Measurements from ENCODE around the gene ANKRD50. TPM values are rescaled to one million over a fixed set of nuclear protein-coding genes. Genes with fewer than 3 reads are reported as not detected.
A peak's percentile ranks its signal among the peaks of the same experiment; 100 is the strongest.

Gene ANKRD50
- total RNA-seq, 1 donor from 2014 or later: 7.5 TPM

- no peak overlapping the region for H3K4me3 ChIP-seq (ENCODE audit: low read depth, low read length)
- no peak for DNase-seq (ENCODE audit: low read depth)
- TF ChIP-seq CTCF (conservative IDR thresholded peaks at IDR 0.05; ENCODE audit: low read depth, low read length): no peak
These were observed 80.1 kb downstream of the ANKRD50 start for GRCh38 chr4:124632439-124632838.

DNA sequence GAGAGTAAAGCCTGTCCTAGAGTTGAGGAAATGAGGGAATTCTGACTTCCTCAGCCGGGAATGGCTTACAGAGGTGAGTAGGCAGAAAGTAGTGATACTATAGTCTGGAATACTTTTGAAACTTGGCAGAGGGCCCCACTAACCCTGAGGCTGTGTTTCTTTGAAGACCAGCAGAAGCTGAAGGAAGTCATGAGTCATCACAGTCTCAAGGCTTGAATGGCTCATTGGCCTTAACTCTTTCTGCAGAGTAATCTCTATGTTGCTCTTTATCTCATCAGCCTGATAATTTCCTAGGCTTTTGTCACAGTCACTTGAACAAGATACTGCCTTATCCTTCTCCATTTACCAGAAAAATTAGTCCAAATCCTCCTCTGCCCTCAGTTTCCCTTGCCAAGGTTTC, 80.8 kb downstream of the ANKRD50 start:
- TF ChIP-seq CTCF (conservative IDR thresholded peaks at IDR 0.05; ENCODE audit: low read depth, low read length): no peak
- no peak overlapping the region for H3K4me3 ChIP-seq (ENCODE audit: low read depth, low read length)
- peak; percentile 93 for DNase-seq (ENCODE audit: low read depth)

DNA sequence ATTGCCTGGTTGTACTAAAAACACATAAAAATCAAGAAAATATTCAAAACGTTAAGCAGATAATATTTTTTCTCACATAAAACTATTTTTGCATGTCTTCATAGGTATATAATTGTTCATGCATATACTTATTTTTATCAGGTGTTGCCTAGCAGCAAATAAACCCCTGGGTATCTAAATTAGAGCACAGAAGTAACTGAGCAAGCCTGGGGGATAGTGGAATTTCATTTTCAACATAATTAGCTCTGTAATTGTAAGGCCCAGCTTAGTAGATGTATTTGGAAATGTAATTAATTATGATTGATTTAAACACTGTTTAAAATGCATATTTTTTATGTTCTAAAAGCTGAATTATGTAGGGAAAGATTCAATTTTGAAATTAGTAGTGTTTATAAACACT, 82.9 kb downstream of the ANKRD50 start:
- TF ChIP-seq CTCF (conservative IDR thresholded peaks at IDR 0.05; ENCODE audit: low read depth, low read length): no peak
- H3K4me3 ChIP-seq (ENCODE audit: low read depth, low read length): no peak overlapping the region
- DNase-seq (ENCODE audit: low read depth): no peak

Data from epithelial cell of proximal tubule (primary cell).